ENCODE results near the gene EPHA6.

GRCh38 chr3:97306226-97306625, 491.8 kb downstream of the EPHA6 start:
- TF ChIP-seq, protein P1, sequence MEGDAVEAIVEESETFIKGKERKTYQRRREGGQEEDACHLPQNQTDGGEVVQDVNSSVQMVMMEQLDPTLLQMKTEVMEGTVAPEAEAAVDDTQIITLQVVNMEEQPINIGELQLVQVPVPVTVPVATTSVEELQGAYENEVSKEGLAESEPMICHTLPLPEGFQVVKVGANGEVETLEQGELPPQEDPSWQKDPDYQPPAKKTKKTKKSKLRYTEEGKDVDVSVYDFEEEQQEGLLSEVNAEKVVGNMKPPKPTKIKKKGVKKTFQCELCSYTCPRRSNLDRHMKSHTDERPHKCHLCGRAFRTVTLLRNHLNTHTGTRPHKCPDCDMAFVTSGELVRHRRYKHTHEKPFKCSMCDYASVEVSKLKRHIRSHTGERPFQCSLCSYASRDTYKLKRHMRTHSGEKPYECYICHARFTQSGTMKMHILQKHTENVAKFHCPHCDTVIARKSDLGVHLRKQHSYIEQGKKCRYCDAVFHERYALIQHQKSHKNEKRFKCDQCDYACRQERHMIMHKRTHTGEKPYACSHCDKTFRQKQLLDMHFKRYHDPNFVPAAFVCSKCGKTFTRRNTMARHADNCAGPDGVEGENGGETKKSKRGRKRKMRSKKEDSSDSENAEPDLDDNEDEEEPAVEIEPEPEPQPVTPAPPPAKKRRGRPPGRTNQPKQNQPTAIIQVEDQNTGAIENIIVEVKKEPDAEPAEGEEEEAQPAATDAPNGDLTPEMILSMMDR (IDR thresholded peaks at IDR 0.05) = no peak
- no peak for TF ChIP-seq POLR2A (IDR thresholded peaks at IDR 0.05)
